ENCODE results near the gene PRDX2.

PRDX2 gene

GRCh38 chr19:12751635-12752034 is 50.0 kb downstream of the PRDX2 start, which contains the start of gene BEST2:
TSS of gene BEST2 (plus strand) at chr19:12751791. CDS start at chr19:12752593, 802 bp downstream.
- DNase-seq = no peak

GRCh38 chr19:12750851-12751250 is 50.7 kb downstream of the PRDX2 start:
- DNase-seq = no peak

GRCh38 chr19:12749938-12750521 is 51.6 kb downstream of the PRDX2 start:
- no peak for DNase-seq

GRCh38 chr19:12748489-12748888 is 53.1 kb downstream of the PRDX2 start:
- DNase-seq = no peak
